BE2C (cell line): Measurements from ENCODE around the gene WNT3.

ENCODE experiments used
- DNase-seq: peaks from one replicate; pipeline ENCODE4 v3.0.0-alpha.2; 2020
- H3K27me3 ChIP-seq: fragments of 250-450 bp; sonication (Bioruptor Pico); 2 replicates; pipeline ENCODE4 v1.5.1; 2020; ENCODE audit warnings: mild to moderate bottlenecking
- H3K36me3 ChIP-seq: fragments of 250-450 bp; sonication (Bioruptor Pico); 2 replicates; pipeline ENCODE4 v1.5.1; 2020; ENCODE audit warnings: mild to moderate bottlenecking
- H3K4me1 ChIP-seq: fragments of 250-450 bp; sonication (Bioruptor Pico); 2 replicates; pipeline ENCODE4 v1.5.1; 2020
- H3K4me3 ChIP-seq: 2 replicates; pipeline ENCODE4 v1.5.1; 2011; ENCODE audit warnings: low read depth, low read length
- H3K9me3 ChIP-seq: fragments of 250-450 bp; sonication (Bioruptor Pico); 2 replicates; pipeline ENCODE4 v1.5.1; 2020
- TF ChIP-seq, protein P1 (sequence below): IDR thresholded peaks from 2 replicates; pipeline ENCODE4 v1.5.1; 2012; ENCODE audit warnings: mild to moderate bottlenecking, low read depth, low read length

The WNT3 gene

DNA sequence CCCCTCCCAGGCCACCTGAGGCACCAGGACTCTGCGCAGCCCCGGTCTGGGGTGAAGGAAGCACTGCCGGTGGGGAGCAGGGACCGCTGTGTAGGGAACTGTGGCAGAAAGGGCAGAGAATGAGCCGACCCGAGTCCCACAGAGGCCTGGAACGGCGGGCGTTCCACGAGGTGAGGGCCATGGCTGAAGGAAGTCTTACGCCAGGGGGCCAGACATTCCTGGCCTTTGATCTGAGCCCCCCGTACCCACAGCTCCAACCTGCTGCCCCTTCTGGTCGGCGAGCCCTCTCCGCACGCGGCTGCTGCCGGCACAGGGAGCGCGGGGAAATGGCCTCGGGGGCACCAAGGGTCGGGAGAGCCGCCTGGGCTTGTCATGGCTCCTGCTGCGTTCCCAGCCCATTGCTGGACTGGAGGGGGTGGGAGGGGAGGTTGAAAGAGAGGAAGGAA, 1.4 kb upstream of the WNT3 start:
- no peak overlapping the region for H3K4me3 ChIP-seq
- H3K36me3 ChIP-seq = no peaks in the 10 kb centered on the region
- DNase-seq = no peak
- H3K4me1 ChIP-seq = no peaks in the 10 kb centered on the region; the same call in 1 of the 2 replicates
- TF ChIP-seq, protein P1, sequence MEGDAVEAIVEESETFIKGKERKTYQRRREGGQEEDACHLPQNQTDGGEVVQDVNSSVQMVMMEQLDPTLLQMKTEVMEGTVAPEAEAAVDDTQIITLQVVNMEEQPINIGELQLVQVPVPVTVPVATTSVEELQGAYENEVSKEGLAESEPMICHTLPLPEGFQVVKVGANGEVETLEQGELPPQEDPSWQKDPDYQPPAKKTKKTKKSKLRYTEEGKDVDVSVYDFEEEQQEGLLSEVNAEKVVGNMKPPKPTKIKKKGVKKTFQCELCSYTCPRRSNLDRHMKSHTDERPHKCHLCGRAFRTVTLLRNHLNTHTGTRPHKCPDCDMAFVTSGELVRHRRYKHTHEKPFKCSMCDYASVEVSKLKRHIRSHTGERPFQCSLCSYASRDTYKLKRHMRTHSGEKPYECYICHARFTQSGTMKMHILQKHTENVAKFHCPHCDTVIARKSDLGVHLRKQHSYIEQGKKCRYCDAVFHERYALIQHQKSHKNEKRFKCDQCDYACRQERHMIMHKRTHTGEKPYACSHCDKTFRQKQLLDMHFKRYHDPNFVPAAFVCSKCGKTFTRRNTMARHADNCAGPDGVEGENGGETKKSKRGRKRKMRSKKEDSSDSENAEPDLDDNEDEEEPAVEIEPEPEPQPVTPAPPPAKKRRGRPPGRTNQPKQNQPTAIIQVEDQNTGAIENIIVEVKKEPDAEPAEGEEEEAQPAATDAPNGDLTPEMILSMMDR = no peak
- no peaks in the 10 kb centered on the region for H3K9me3 ChIP-seq
- H3K27me3 ChIP-seq = no peaks in the 10 kb centered on the region; the same call in 1 of the 2 replicates

GRCh38 chr17:46818929-46819859, 702 bp upstream of the WNT3 start:
- DNase-seq = no peak
- no peaks in the 10 kb centered on the region; the same call in 1 of the 2 replicates for H3K27me3 ChIP-seq
- H3K9me3 ChIP-seq = no peaks in the 10 kb centered on the region
- H3K4me3 ChIP-seq = peak overlapping the region; percentile 63
- TF ChIP-seq, protein P1 = no peak
- no peaks in the 10 kb centered on the region for H3K36me3 ChIP-seq
- H3K4me1 ChIP-seq = no peaks in the 10 kb centered on the region; the same call in 1 of the 2 replicates

- no peak for DNase-seq
- Histone ChIP-seq H3K9me3 (no peaks in the 10 kb centered on the region), H3K4me1 (no peaks in the 10 kb centered on the region; the same call in 1 of the 2 replicates), H3K27me3 (no peaks in the 10 kb centered on the region; the same call in 1 of the 2 replicates), H3K36me3 (no peaks in the 10 kb centered on the region), H3K4me3 (no peak overlapping the region)
- TF ChIP-seq, protein P1 = no peak
Observed at GRCh38 chr17:46817901-46818209, 637 bp downstream of the WNT3 start.

- Histone ChIP-seq H3K9me3 (no peaks in the 10 kb centered on the region), H3K4me3 (no peak overlapping the region), H3K36me3 (no peaks in the 10 kb centered on the region), H3K4me1 (no peaks in the 10 kb centered on the region; the same call in 1 of the 2 replicates), H3K27me3 (no peaks in the 10 kb centered on the region; the same call in 1 of the 2 replicates)
- TF ChIP-seq, protein P1 = no peak
- DNase-seq = no peak
Observed at GRCh38 chr17:46817151-46817900, 1.2 kb downstream of the WNT3 start.

GRCh38 chr17:46815474-46816353, 2.8 kb downstream of the WNT3 start:
- no peaks in the 10 kb centered on the region for H3K9me3 ChIP-seq
- no peaks in the 10 kb centered on the region for H3K36me3 ChIP-seq
- H3K4me1 ChIP-seq = no peaks in the 10 kb centered on the region; the same call in 1 of the 2 replicates
- no peak for DNase-seq
- no peak overlapping the region for H3K4me3 ChIP-seq
- TF ChIP-seq, protein P1 = no peak
- no peaks in the 10 kb centered on the region; the same call in 1 of the 2 replicates for H3K27me3 ChIP-seq
